ENCODE measurements around the gene MAPT.

MAPT gene

DNA sequence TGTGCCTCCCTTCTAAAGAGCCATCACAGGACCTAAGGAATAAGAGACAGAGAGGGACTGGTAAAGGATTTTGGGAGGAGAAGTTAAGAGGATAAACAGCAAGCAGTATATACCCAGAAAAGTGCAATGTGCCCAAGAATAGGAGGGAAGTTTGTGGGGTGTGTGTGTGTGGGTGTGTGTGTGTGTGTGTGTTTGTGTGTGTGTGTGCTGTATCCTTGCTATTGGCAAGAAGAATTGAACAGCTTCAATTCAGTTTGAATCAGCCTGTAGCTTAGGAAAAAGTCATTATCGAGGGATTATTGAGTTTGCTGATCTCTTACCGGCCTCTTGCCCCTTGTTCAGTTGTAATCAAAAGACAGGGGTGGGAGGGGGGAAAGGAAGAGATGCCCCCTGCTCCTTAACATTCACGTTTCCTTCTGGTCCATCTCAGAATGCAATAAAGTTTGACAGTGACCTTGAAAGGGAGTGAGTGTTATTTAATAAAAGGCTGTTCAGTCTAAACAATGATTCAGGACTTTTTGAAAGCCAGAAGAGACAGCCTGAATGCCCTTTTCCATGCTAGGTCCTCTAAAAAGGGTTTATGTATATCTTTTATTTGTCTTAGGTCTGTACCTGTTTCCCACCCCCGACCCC lies 23.9 kb upstream of the MAPT start:
- Mint-ChIP-seq H3K4me3 (no peak overlapping the region), H3K36me3 (ENCODE audit: low read depth) (no peaks in the 10 kb centered on the region), H3K4me1 (ENCODE audit: low read depth) (peaks cover 6% of the 10 kb centered on the region), H3K27me3 (peaks cover 18% of the 10 kb centered on the region), H3K9me3 (no peaks in the 10 kb centered on the region), H3K27ac (no peak overlapping the region)
- intact Hi-C loops (cut with micrococcal nuclease), result no loop called here

DNA sequence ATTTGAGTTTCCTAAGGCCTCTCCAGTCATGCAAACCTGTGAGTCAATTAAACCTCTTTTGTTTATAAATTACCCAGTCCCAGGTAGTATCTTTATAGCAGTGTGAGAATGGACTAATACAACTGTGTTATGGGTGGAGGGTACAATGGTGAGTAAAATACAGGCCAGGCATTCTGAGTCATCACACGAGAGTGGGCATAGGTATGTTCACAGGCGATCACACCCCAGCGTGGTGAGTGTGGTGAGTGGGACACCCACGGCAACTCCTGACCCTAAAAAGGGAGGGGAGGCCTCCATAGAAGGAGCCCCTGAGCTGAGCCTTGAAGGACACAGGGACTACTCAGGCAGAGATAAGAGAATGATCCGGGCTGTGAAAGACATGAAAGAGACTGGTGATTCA lies 22.6 kb upstream of the MAPT start:
- H3K36me3 Mint-ChIP-seq (ENCODE audit: low read depth), result no peaks in the 10 kb centered on the region
- intact Hi-C loops (cut with micrococcal nuclease), result no loop called here
- no peak overlapping the region for H3K4me3 Mint-ChIP-seq
- no peak overlapping the region for H3K27ac Mint-ChIP-seq
- peaks cover 6% of the 10 kb centered on the region for H3K4me1 Mint-ChIP-seq (ENCODE audit: low read depth)
- H3K9me3 Mint-ChIP-seq, result no peaks in the 10 kb centered on the region
- peaks cover 15% of the 10 kb centered on the region for H3K27me3 Mint-ChIP-seq

DNA sequence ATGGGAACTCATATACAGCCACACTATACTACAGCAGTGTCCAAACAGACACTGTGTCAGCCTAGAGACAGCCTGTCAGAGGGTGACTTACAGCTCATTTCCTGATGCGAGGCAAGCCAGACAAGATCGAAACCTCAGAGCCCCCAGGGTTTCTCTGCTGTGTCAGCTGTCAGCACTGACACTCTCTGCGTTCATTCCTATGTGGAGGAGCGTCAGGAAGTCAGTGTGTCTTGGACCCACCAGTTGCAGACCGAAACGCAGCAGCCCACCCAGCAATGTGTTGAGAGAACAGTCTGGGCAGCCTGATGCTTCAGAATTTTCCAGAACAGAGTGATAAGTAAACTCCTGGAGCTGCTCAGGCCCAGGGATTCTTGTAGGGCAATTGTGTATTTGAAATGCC lies 20.6 kb upstream of the MAPT start:
- intact Hi-C loops (cut with micrococcal nuclease), result no loop called here
- peaks cover 18% of the 10 kb centered on the region for H3K27me3 Mint-ChIP-seq
- peaks cover 8% of the 10 kb centered on the region for H3K9me3 Mint-ChIP-seq
- no peak overlapping the region for H3K4me3 Mint-ChIP-seq
- no peaks in the 10 kb centered on the region for H3K4me1 Mint-ChIP-seq (ENCODE audit: low read depth)
- no peak overlapping the region for H3K27ac Mint-ChIP-seq
- H3K36me3 Mint-ChIP-seq (ENCODE audit: low read depth), result no peaks in the 10 kb centered on the region

DNA sequence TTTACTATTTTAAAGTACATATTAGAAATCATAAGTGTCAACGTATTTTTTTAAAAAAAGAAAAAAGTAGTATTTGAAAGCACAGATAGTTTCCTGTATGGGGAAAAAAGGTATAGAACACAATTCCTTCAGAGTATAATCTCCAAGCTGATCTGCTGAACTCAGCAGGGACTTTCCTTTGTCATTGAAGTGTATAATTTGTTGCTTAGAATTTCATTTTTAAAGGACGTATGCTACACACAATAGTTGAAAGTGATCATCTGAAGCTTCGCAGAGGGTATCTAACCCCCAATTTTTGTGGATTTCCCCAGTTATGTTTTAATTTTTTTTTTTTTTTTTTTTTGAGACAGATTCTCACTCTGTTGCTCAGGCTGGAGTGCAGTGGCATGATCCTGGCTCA lies 20.2 kb upstream of the MAPT start:
- H3K27ac Mint-ChIP-seq, result no peak overlapping the region
- no peaks in the 10 kb centered on the region for H3K36me3 Mint-ChIP-seq (ENCODE audit: low read depth)
- H3K27me3 Mint-ChIP-seq, result peaks cover 18% of the 10 kb centered on the region
- no peak overlapping the region for H3K4me3 Mint-ChIP-seq
- H3K4me1 Mint-ChIP-seq (ENCODE audit: low read depth), result no peaks in the 10 kb centered on the region
- H3K9me3 Mint-ChIP-seq, result peaks cover 8% of the 10 kb centered on the region
- intact Hi-C loops (cut with micrococcal nuclease), result no loop called here

DNA sequence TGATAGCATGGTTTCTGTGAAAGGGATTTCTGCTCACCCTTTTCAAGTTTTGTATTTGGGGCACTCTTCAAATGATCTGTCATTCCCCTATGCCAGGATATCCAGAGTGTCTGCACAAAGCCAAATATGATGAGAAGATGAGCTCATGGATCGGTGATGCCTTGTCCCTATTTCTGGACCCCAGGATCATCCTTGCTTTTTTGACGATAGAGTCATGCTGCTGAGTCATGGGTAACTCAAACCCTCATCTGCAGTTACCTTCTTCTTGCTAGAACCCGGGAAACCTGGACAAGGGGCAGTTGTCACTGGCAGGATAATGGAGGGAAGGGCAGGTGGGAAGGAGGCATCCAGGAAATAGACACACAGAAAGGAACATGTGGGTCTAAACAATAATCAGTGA lies 17.8 kb upstream of the MAPT start:
- no peak overlapping the region for H3K4me3 Mint-ChIP-seq
- intact Hi-C loops (cut with micrococcal nuclease), result no loop called here
- H3K27ac Mint-ChIP-seq, result no peak overlapping the region
- H3K27me3 Mint-ChIP-seq, result peaks cover 16% of the 10 kb centered on the region
- no peaks in the 10 kb centered on the region for H3K4me1 Mint-ChIP-seq (ENCODE audit: low read depth)
- H3K9me3 Mint-ChIP-seq, result peaks cover 8% of the 10 kb centered on the region
- H3K36me3 Mint-ChIP-seq (ENCODE audit: low read depth), result no peaks in the 10 kb centered on the region

DNA sequence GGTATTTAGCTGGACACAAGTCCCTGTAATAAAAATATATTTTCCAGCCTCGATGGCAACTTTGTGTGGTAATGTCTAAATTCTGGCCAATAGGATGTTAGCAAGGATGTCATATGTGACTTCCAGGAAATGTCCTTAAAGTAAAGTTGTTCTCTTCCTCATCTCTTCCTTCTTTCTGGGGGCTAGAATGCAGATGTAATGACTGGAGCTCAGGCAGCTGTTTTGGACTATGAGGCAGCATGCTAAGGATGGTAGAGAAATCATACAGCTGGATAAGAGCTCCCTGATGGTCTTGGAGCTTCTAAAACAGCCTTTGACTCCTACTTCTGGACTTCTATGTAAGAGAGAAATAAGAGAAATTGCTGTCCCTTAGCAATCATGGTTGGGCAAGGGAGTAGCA lies 16.9 kb upstream of the MAPT start:
- no peak overlapping the region for H3K4me3 Mint-ChIP-seq
- peaks cover 8% of the 10 kb centered on the region for H3K9me3 Mint-ChIP-seq
- H3K4me1 Mint-ChIP-seq (ENCODE audit: low read depth), result no peaks in the 10 kb centered on the region
- intact Hi-C loops (cut with micrococcal nuclease), result no loop called here
- H3K27me3 Mint-ChIP-seq, result peaks cover 17% of the 10 kb centered on the region
- no peak overlapping the region for H3K27ac Mint-ChIP-seq
- H3K36me3 Mint-ChIP-seq (ENCODE audit: low read depth), result no peaks in the 10 kb centered on the region

DNA sequence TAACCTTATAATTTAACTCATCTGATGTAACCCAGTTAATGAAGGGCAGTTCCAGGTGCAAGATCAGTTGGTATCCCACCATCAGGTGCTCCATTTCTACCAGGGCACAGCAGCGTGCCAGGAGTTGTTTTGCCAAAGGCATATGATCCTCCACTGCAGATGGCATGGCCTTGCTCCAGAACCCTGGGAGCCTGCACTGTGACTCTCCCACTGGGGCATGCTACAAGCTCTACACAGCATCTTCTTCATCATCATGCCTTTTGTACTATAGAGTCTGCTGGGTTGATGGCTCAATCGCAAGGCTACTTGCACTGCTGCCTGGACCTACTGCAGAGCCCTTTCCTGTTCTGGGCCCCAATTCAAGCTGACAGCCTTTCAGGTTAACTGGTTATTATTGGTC lies 11.3 kb upstream of the MAPT start:
- peaks cover 24% of the 10 kb centered on the region for H3K27me3 Mint-ChIP-seq

DNA sequence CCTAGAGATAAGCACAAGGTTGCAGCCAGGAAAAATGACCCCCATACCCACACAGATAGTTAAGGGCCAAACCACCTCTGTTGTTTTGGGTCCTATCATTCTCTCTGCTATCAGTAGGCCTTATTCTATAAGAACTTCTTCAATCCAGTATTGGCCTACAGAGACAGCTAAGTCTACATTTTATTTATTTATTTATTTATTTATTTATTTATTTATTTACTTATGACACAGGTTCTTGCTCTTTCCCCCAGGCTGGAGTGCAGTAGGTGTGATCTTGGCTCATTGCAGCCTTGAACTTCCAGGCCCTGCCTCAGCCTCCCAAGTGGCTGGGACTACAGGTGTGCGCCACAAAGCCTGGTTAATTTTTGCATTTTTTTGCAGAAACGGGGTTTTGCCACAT lies 7.5 kb upstream of the MAPT start:
- intact Hi-C loops (cut with micrococcal nuclease), result no loop called here
- H3K27ac Mint-ChIP-seq, result no peak overlapping the region
- no peaks in the 10 kb centered on the region for H3K36me3 Mint-ChIP-seq (ENCODE audit: low read depth)
- no peaks in the 10 kb centered on the region for H3K4me1 Mint-ChIP-seq (ENCODE audit: low read depth)
- H3K4me3 Mint-ChIP-seq, result no peak overlapping the region
- H3K9me3 Mint-ChIP-seq, result peaks cover 8% of the 10 kb centered on the region
- peaks cover 34% of the 10 kb centered on the region for H3K27me3 Mint-ChIP-seq

More for the DNA sequence above, 11.3 kb upstream of the MAPT start:
- H3K36me3 Mint-ChIP-seq (ENCODE audit: low read depth), result no peaks in the 10 kb centered on the region
- peaks cover 8% of the 10 kb centered on the region for H3K9me3 Mint-ChIP-seq
- no peak overlapping the region for H3K27ac Mint-ChIP-seq
- no peak overlapping the region for H3K4me3 Mint-ChIP-seq
- intact Hi-C loops (cut with micrococcal nuclease), result no loop called here
- H3K4me1 Mint-ChIP-seq (ENCODE audit: low read depth), result no peaks in the 10 kb centered on the region

DNA sequence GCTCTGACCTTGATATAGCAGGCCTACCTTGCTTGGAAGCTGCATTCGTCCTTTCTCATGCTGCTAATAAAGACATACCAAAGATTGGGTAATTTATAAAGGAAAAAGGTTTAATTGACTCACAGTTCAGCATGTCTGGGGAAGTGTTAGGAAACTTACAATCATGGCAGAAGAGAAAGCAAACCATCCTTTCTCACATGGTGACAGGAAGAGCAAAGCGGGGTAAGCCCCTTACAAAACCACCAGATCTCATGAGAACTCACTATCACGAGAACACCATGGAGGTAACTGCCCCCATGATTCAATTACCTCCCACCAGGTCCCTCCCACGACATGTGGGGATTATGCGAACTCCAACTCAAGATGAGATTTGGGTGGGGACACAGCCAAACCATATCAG lies 6.0 kb upstream of the MAPT start:
- Mint-ChIP-seq H3K4me3 (no peak overlapping the region), H3K36me3 (ENCODE audit: low read depth) (no peaks in the 10 kb centered on the region), H3K9me3 (peaks cover 8% of the 10 kb centered on the region), H3K27me3 (peaks cover 44% of the 10 kb centered on the region), H3K27ac (no peak overlapping the region), H3K4me1 (ENCODE audit: low read depth) (no peaks in the 10 kb centered on the region)
- intact Hi-C loops (cut with micrococcal nuclease), result no loop called here

DNA sequence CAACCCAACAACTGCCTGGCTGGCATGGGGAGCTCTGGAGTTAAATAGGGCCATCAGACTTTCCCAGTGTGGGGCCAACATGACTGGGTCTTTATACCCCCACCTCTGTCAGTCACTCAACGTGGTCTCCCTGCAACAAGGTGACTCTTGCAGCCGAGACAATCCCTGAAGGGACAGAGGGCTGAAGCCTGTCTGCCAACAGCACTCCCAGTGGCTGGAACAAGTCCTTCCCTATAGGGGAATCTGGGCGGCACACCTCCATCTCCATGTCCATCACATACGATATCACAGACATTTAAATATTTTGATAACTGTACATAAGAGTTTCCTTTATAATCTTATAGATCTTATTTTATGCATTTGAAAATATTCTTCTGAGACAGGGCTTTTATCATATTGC lies 4.8 kb upstream of the MAPT start:
- Mint-ChIP-seq H3K9me3 (peaks cover 4% of the 10 kb centered on the region), H3K4me1 (ENCODE audit: low read depth) (peaks cover 8% of the 10 kb centered on the region), H3K4me3 (no peak overlapping the region), H3K27me3 (peaks cover 49% of the 10 kb centered on the region), H3K27ac (no peak overlapping the region), H3K36me3 (ENCODE audit: low read depth) (no peaks in the 10 kb centered on the region)
- intact Hi-C loops (cut with micrococcal nuclease), result no loop called here

DNA sequence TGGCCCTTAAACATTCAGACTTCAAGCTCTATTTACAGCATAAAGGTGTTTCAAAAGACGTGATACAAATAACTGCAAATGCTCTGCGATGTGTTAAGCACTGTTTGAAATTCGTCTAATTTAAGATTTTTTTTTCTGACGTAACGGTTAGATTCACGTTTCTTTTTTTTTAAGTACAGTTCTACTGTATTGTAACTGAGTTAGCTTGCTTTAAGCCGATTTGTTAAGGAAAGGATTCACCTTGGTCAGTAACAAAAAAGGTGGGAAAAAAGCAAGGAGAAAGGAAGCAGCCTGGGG lies 681 bp upstream of the MAPT start:
- peaks cover 78% of the 10 kb centered on the region for H3K27me3 Mint-ChIP-seq
- no peaks in the 10 kb centered on the region for H3K9me3 Mint-ChIP-seq
- intact Hi-C loops (cut with micrococcal nuclease), result no loop called here
- peak overlapping the region; percentile 76 for H3K27ac Mint-ChIP-seq
- no peaks in the 10 kb centered on the region for H3K36me3 Mint-ChIP-seq (ENCODE audit: low read depth)
- peaks cover 21% of the 10 kb centered on the region for H3K4me1 Mint-ChIP-seq (ENCODE audit: low read depth)
- peak overlapping the region; percentile 80 for H3K4me3 Mint-ChIP-seq

DNA sequence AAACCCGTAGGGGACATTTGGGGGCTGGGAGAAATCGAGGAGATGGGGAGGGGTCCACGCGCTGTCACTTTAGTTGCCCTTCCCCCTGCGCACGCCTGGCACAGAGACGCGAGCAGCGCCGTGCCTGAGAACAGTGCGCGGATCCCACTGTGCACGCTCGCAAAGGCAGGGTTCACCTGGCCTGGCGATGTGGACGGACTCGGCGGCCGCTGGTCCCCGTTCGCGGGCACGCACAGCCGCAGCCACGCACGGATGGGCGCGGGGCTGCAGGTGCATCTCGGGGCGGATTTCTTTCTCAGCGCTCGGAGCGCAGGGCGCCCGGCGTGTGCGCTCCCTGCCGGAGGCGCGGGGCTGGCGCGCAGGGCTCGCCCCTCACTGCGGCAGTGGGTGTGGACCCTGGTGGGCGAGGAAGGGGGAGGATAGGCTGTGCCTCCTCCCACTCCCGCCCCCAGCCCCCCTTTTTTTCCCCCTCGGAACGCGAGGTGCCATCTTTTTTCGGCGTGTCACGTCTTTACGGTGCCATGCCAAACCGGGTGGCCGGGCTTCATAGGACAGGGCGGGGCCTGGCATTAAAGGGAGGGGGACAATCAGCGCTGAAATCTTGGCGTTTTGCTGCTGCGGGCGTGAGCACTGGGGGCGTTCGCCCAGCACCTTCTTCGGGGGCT lies 1.1 kb downstream of the MAPT start:
- no peak overlapping the region for H3K27ac Mint-ChIP-seq
- no peaks in the 10 kb centered on the region for H3K36me3 Mint-ChIP-seq (ENCODE audit: low read depth)
- H3K4me3 Mint-ChIP-seq, result peak overlapping the region; percentile 80
- peaks cover 21% of the 10 kb centered on the region for H3K4me1 Mint-ChIP-seq (ENCODE audit: low read depth)
- no peaks in the 10 kb centered on the region for H3K9me3 Mint-ChIP-seq
- peaks cover 85% of the 10 kb centered on the region for H3K27me3 Mint-ChIP-seq
- intact Hi-C loops (cut with micrococcal nuclease), result no loop called here

DNA sequence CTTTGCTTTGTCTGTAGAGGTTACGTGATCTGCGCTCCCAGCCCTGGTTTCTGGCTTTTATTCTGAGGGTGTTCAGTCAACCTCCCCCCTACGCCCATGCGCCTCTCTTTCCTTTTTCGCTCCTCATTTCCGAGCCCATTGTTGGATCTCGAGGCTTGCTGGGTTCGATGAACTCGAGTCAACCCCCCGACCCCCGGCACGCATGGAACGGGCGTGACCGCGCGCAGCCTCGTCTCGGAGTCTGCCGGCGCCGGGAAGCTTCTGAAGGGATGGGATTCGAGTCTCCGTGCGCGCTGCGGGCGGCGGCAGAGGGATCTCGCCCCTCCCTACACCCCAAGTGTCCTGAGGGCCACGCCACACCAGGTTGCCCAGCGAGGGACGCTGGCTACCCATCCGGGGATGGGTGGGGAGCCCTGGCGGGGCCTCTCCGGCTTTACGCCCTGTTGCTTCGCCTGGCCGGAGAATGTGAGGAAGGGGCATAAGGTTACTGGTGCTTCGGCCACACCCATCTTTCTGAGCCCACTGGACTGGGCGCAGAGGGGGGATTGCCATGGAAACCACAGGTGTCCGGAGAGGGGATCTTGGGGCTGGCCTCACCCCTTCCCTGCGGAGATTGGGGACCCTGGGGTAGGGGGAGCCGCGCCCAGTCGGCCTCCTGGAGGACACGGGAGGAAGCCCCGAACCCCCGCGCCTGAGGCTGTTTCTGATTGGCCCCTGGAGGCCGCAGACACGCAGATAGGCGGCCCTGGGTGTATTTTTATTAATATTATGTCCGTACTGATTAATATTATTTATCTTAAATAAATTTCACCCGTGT lies 1.8 kb downstream of the MAPT start:
- intact Hi-C loops (cut with micrococcal nuclease), result no loop called here
- Mint-ChIP-seq H3K27ac (no peak overlapping the region), H3K36me3 (ENCODE audit: low read depth) (no peaks in the 10 kb centered on the region), H3K4me3 (no peak overlapping the region), H3K27me3 (peaks cover 90% of the 10 kb centered on the region), H3K9me3 (no peaks in the 10 kb centered on the region), H3K4me1 (ENCODE audit: low read depth) (peaks cover 21% of the 10 kb centered on the region)

DNA sequence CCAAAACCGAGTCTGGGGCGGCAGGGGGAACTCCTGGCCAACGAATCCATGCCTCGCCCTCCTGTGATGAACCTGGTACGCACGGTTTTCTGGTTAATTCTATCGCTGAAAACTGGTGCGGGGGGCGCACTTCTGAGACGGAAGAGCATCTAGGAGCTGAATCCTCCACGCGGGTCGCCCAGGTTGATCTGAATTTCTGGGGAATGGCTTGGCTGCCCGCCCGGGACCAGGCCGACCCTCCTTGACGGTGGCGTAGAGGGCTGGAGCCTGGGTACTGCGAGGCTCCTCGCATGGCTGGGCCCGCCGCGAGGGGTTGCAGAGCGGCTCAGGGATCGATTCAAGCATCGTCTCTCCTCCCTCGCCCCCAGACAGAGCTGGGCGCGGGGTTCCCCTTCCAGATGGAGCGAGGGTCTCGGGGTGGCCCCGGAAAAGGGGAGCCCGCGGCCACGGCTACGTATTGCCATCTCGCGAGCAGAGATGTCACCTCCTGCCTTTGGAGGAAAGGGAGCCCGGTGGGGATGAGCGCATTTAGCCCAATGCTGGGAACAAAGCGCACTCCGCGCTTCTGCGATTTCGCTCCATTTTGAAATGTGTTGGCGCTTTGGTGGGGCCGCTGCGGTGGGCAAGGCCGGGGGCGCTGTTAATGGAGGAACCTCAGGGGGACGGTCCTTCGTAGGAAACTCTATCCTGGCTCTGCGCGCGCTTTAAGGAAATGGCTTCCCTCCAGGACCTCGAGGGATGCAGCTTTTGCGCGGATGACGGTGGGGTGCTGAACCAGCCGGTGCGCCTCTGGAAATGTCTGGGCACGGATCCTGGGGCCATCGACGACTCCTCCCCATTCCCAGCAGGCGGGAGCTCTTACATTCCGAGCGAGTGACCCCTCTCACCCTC lies 2.7 kb downstream of the MAPT start:
- intact Hi-C loops (cut with micrococcal nuclease), result no loop called here
- peaks cover 21% of the 10 kb centered on the region for H3K4me1 Mint-ChIP-seq (ENCODE audit: low read depth)
- H3K27ac Mint-ChIP-seq, result no peak overlapping the region

More for the DNA sequence above, 2.7 kb downstream of the MAPT start:
- peaks cover 87% of the 10 kb centered on the region for H3K27me3 Mint-ChIP-seq
- no peaks in the 10 kb centered on the region for H3K36me3 Mint-ChIP-seq (ENCODE audit: low read depth)
- H3K4me3 Mint-ChIP-seq, result no peak overlapping the region
- H3K9me3 Mint-ChIP-seq, result no peaks in the 10 kb centered on the region

All from dendritic cell treated with granulocyte-macrophage colony-stimulating factor and Interleukin-4, amounts not matched to agents 40 ng/mL and 50 ng/mL, for 4 days (primary cell).